ENCODE results near the gene PCDHGA5. TPM values are rescaled to one million over a fixed set of nuclear protein-coding genes. Genes with fewer than 3 reads are reported as not detected.
"Not testable (repeated sequence)": the region's sequence is repeated elsewhere in the genome, so short reads cannot be mapped to it uniquely, and the experiment has no call there.

Gene PCDHGA5
- polyA plus RNA-seq, 3 donors, result not detected

DNA sequence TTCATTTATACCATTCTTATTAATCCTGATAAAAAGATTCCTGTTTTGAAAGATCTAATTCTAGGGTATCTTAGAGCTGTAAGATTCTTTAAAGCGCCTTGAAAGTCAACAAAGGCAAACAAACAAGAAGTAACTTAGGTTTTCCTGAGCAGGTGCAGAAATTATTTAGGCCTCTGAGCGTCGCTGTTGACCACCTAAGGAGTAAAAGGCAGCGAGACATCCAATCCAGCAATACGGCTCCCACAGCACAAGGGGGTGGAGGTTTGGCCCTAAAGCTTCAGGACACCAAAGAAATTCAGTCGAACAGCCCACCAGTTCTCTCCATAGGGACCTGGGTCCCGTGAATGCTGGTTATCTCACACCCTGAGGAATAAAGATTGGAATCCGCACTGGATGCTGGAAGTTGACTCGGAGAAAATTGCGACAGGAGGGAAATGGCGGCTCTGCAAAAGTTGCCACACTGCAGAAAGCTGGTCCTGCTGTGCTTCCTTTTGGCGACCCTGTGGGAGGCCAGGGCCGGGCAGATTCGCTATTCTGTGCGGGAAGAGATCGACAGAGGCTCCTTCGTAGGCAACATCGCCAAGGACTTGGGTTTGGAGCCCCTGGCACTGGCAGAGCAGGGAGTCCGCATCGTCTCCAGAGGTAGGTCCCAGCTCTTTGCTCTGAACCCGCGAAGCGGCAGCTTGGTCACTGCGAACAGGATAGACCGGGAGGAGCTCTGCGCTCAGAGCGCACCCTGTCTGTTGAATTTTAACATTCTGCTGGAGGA lies 25.2 kb upstream of the PCDHGA5 start, which contains the start of gene PCDHGA2:
Gene PCDHGA2, plus strand, starts transcription at position 223 of the 769 bp plus-strand sequence.
- Mint-ChIP-seq H3K36me3 (peaks cover 0 to 3% of the 10 kb centered on the region in 2 donors), H3K4me3 (peak within 1 kb of the TSS in 1 of 2 donors; percentile 50), H3K27me3 (ENCODE audit: low read depth in 3 of 3) (peaks cover 30 to 80% (median 54%) of the 10 kb centered on the region in 3 donors), H3K27ac (peak within 1 kb of the TSS in 1 of 7 donors; percentile 63), H3K4me1 (peaks cover 2% of the 10 kb centered on the region), H3K9me3 (peaks cover 27 to 77% (median 62%) of the 10 kb centered on the region in 7 donors)
- peaks cover 16 to 69% of the 10 kb centered on the region in 2 donors for H3K27me3 ChIP-seq (ENCODE audit: control insufficient read depth in 2 of 2, insufficient read depth in 2 of 2, low read length in 2 of 2)
- no peak within 1 kb of the TSS for H3K9ac ChIP-seq (ENCODE audit: insufficient read depth, low read length, poor library complexity, severe bottlenecking)
- H3K9me3 ChIP-seq (replicated peaks in 1 of 2; ENCODE audit: control insufficient read depth in 1 of 2, insufficient read depth in 1 of 2, low read length in 2 of 2), result peaks cover 30 to 57% of the 10 kb centered on the region in 2 donors
- no peaks in the 10 kb centered on the region for H3K79me2 ChIP-seq (ENCODE audit: insufficient read depth, low read length)
- 11% methylated on average over 25 of the region's 27 CpGs for WGBS (ENCODE audit: insufficient coverage)
- TF ChIP-seq, protein P1, sequence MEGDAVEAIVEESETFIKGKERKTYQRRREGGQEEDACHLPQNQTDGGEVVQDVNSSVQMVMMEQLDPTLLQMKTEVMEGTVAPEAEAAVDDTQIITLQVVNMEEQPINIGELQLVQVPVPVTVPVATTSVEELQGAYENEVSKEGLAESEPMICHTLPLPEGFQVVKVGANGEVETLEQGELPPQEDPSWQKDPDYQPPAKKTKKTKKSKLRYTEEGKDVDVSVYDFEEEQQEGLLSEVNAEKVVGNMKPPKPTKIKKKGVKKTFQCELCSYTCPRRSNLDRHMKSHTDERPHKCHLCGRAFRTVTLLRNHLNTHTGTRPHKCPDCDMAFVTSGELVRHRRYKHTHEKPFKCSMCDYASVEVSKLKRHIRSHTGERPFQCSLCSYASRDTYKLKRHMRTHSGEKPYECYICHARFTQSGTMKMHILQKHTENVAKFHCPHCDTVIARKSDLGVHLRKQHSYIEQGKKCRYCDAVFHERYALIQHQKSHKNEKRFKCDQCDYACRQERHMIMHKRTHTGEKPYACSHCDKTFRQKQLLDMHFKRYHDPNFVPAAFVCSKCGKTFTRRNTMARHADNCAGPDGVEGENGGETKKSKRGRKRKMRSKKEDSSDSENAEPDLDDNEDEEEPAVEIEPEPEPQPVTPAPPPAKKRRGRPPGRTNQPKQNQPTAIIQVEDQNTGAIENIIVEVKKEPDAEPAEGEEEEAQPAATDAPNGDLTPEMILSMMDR (IDR thresholded peaks at IDR 0.05), result peak; percentile 16
- no peak for DNase-seq
- no peaks in the 10 kb centered on the region for H3K4me1 ChIP-seq (ENCODE audit: control insufficient read depth in 1 of 2, insufficient read depth in 2 of 2, low read length in 2 of 2)
- H3K4me2 ChIP-seq (replicated peaks; ENCODE audit: extremely low read depth, low read length, poor library complexity, severe bottlenecking), result no peak within 1 kb of the TSS
- H3K4me3 ChIP-seq (replicated peaks in 1 of 3; ENCODE audit: low read depth in 2 of 3, low read length in 3 of 3), result no peak within 1 kb of the TSS
- intact Hi-C loops (cut with micrococcal nuclease), result no loop called here
- no peaks in the 10 kb centered on the region for H4K20me1 ChIP-seq (ENCODE audit: insufficient read depth, low read length)
- no peak within 1 kb of the TSS for H2AFZ ChIP-seq (ENCODE audit: insufficient read depth, low read depth, low read length, poor library complexity, severe bottlenecking)
- no peaks in the 10 kb centered on the region for H3K36me3 ChIP-seq (replicated peaks in 1 of 2; ENCODE audit: control insufficient read depth in 1 of 2, insufficient read depth in 2 of 2, low read length in 2 of 2)
- H3K27ac ChIP-seq (ENCODE audit: low read depth in 1 of 2, low read length in 2 of 2), result no peak within 1 kb of the TSS

DNA sequence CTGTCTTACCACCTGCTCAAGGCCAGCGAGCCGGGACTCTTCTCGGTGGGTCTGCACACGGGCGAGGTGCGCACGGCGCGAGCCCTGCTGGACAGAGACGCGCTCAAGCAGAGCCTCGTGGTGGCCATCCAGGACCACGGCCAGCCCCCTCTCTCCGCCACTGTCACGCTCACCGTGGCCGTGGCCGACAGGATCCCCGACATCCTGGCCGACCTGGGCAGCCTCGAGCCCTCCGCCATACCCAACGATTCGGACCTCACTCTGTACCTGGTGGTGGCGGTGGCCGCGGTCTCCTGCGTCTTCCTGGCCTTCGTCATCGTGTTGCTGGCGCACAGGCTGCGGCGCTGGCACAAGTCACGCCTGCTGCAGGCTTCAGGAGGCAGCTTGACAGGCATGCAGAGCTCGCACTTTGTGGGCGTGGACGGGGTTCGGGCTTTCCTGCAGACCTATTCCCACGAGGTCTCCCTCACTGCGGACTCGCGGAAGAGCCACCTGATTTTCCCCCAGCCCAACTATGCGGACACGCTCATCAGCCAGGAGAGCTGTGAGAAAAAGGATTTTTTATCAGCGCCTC lies 23.1 kb upstream of the PCDHGA5 start:
- H3K27ac Mint-ChIP-seq; DNase-seq; H3K4me1 Mint-ChIP-seq; H3K9ac ChIP-seq (ENCODE audit: insufficient read depth, low read length, poor library complexity, severe bottlenecking); H3K36me3 Mint-ChIP-seq; H4K20me1 ChIP-seq (ENCODE audit: insufficient read depth, low read length); H2AFZ ChIP-seq (ENCODE audit: insufficient read depth, low read depth, low read length, poor library complexity, severe bottlenecking); H3K4me1 ChIP-seq (ENCODE audit: control insufficient read depth in 1 of 2, insufficient read depth in 2 of 2, low read length in 2 of 2); H3K4me2 ChIP-seq (replicated peaks; ENCODE audit: extremely low read depth, low read length, poor library complexity, severe bottlenecking); H3K79me2 ChIP-seq (ENCODE audit: insufficient read depth, low read length); intact Hi-C loops (cut with micrococcal nuclease); H3K4me3 ChIP-seq (replicated peaks in 1 of 3; ENCODE audit: low read depth in 2 of 3, low read length in 3 of 3); H3K36me3 ChIP-seq (replicated peaks in 1 of 2; ENCODE audit: control insufficient read depth in 1 of 2, insufficient read depth in 2 of 2, low read length in 2 of 2); H3K27ac ChIP-seq (ENCODE audit: low read depth in 1 of 2, low read length in 2 of 2): not testable (repeated sequence)
- Mint-ChIP-seq H3K27me3 (ENCODE audit: low read depth in 3 of 3) (peaks cover 36 to 83% (median 65%) of the 10 kb centered on the region in 3 donors), H3K9me3 (peaks cover 41 to 79% (median 70%) of the 10 kb centered on the region in 7 donors), H3K4me3 (peak overlapping the region in 1 of 2 donors; percentile 28)
- 58% methylated on average over 16 of the region's 45 CpGs for WGBS (ENCODE audit: insufficient coverage)
- Histone ChIP-seq H3K9me3 (replicated peaks in 1 of 2; ENCODE audit: control insufficient read depth in 1 of 2, insufficient read depth in 1 of 2, low read length in 2 of 2) (peaks cover 49 to 61% of the 10 kb centered on the region in 2 donors), H3K27me3 (ENCODE audit: control insufficient read depth in 2 of 2, insufficient read depth in 2 of 2, low read length in 2 of 2) (peaks cover 13 to 74% of the 10 kb centered on the region in 2 donors)
